K562 (cell line): ENCODE measurements around the gene EN2. TPM values are rescaled to one million over a fixed set of nuclear protein-coding genes. Genes with fewer than 3 reads are reported as not detected.

Source experiments
- CBX2 ChIP-seq: fragments of 200-600 bp; sonication (generic); IDR thresholded peaks from one replicate; pipeline ENCODE4 v1.6.1; 2012; ENCODE audit warnings: mild to moderate bottlenecking, low read length, inconsistent platforms; ENCODE audit not compliant: insufficient read depth, poor library complexity, severe bottlenecking
- CBX8 ChIP-seq: fragments of 200-600 bp; sonication (generic); IDR thresholded peaks from 2 replicates; pipeline ENCODE4 v1.6.1; 2012; ENCODE audit warnings: borderline replicate concordance, mixed run types, low read depth, mild to moderate bottlenecking, moderate library complexity, mixed read lengths, low read length, control low read depth, inconsistent platforms; ENCODE audit not compliant: poor library complexity, severe bottlenecking; ENCODE audit errors: extremely low read depth
- CHCHD3 ChIP-seq: fragments of 250-450 bp; sonication (Bioruptor Pico); IDR thresholded peaks from 2 replicates; pipeline ENCODE4 v2.1.2; 2022; ENCODE audit warnings: mild to moderate bottlenecking
- CHD2 ChIP-seq: IDR thresholded peaks from 2 replicates; pipeline ENCODE4 v1.6.1; 2011; ENCODE audit warnings: low read depth, low read length
- EGR1 ChIP-seq: fragments of 450-650 bp; conservative IDR thresholded peaks from 2 replicates; pipeline ENCODE4 v1.6.1; 2017; ENCODE audit warnings: mild to moderate bottlenecking
- EZH2 ChIP-seq: IDR thresholded peaks from 2 replicates; pipeline ENCODE4 v1.6.1; 2012; ENCODE audit warnings: low read depth, mild to moderate bottlenecking, inconsistent platforms, low read length, borderline replicate concordance
- NFYB ChIP-seq: IDR thresholded peaks from 2 replicates; pipeline ENCODE4 v1.6.1; 2011; ENCODE audit warnings: mild to moderate bottlenecking, moderate library complexity; ENCODE audit not compliant: insufficient read length; ENCODE audit errors: extremely low read depth
- RBM15 ChIP-seq: fragments of 200-400 bp; formaldehyde crosslinking; IDR thresholded peaks from 2 replicates; pipeline ENCODE4 v1.6.1; 2018; ENCODE audit warnings: mild to moderate bottlenecking, low read length, moderate library complexity; ENCODE audit not compliant: insufficient read depth
- SETDB1 ChIP-seq: IDR thresholded peaks from one replicate; pipeline ENCODE4 v1.6.1; 2012; ENCODE audit warnings: low read length, control low read depth, inconsistent platforms
- SMARCC2 ChIP-seq: fragments of 450-650 bp; IDR thresholded peaks from 2 replicates; pipeline ENCODE4 v1.6.1; 2017; ENCODE audit warnings: antibody characterized with exemption, moderate library complexity, mild to moderate bottlenecking, low read depth
- SOX6 ChIP-seq: fragments of 450-650 bp; IDR thresholded peaks from 2 replicates; pipeline ENCODE4 v1.6.1; 2014; ENCODE audit warnings: mild to moderate bottlenecking
- SRSF9 ChIP-seq: fragments of 200-400 bp; formaldehyde crosslinking; IDR thresholded peaks from 2 replicates; pipeline ENCODE4 v1.6.1; 2017; ENCODE audit warnings: low read depth, low read length, borderline replicate concordance
- ZNF274 ChIP-seq: IDR thresholded peaks from 2 replicates; pipeline ENCODE4 v1.6.1; 2011; ENCODE audit warnings: low read depth, mild to moderate bottlenecking, low read length, moderate library complexity, borderline replicate concordance
- ZNF75A ChIP-seq: fragments of 450-650 bp; formaldehyde crosslinking; IDR thresholded peaks from 2 replicates; pipeline ENCODE4 v1.4.0; 2020; ENCODE audit warnings: mild to moderate bottlenecking
- polyA plus RNA-seq, 8 experiments: library from polyadenylated mRNA; depleted of rRNA in 4 of 8; stranded (reverse) in 5 of 8; unstranded in 3 of 8; fragments of >200 nt; fragmentation: Nextera tagmentation in 2 of 8; fragmentation: Illumina TruSeq in 1 of 8; extraction: Ambion mirVana in 2 of 8; extraction: Trizol in 1 of 8; gene quantifications; 2 replicates each; pipeline versions ENCODE4 v1.2.1 to v1.2.3, GENCODE V29; 2011 to 2014; ENCODE audit warnings: inconsistent platforms in 1 of 8, missing spikeins in 1 of 8
- total RNA-seq, 7 experiments: library from RNA; depleted of rRNA in 6 of 7; stranded (reverse); fragments of >200 nt in 6 of 7; fragmentation: Illumina TruSeq in 2 of 7; extraction: Trizol in 2 of 7; gene quantifications; 2 replicates each; pipeline versions ENCODE4 v1.2.1 to v1.2.3, GENCODE V29; 2011 to 2021; ENCODE audit warnings: low replicate concordance in 1 of 7
- TF ChIP-seq, protein P1 (sequence below): fragments of 250-450 bp; sonication (Bioruptor Pico); IDR thresholded peaks from 2 replicates; pipeline ENCODE4 v1.8.0; 2022; ENCODE audit warnings: moderate library complexity, mild to moderate bottlenecking, inconsistent platforms
- TF ChIP-seq, protein P2 (sequence below): fragments of 250-450 bp; sonication (Bioruptor Pico); IDR thresholded peaks from 2 replicates; pipeline ENCODE4 v1.9.0; 2021; ENCODE audit warnings: mild to moderate bottlenecking
- TF ChIP-seq, protein P3 (sequence below): fragments of 450-650 bp; IDR thresholded peaks from 2 replicates; pipeline ENCODE4 v1.6.1; 2014; ENCODE audit warnings: low read depth, mild to moderate bottlenecking, moderate library complexity, borderline replicate concordance
- TF ChIP-seq, protein P4 (sequence below): fragments of 250-450 bp; sonication (Bioruptor Pico); IDR thresholded peaks from 2 replicates; pipeline ENCODE4 v1.5.0; 2020; ENCODE audit warnings: mild to moderate bottlenecking, borderline replicate concordance

The EN2 gene
- total and polyA plus RNA-seq, 9 of the 15 experiments (the other 6 are each of a cell fraction or from before 2014, with no cell fraction given), result 0.04 TPM; not detected in 7

DNA sequence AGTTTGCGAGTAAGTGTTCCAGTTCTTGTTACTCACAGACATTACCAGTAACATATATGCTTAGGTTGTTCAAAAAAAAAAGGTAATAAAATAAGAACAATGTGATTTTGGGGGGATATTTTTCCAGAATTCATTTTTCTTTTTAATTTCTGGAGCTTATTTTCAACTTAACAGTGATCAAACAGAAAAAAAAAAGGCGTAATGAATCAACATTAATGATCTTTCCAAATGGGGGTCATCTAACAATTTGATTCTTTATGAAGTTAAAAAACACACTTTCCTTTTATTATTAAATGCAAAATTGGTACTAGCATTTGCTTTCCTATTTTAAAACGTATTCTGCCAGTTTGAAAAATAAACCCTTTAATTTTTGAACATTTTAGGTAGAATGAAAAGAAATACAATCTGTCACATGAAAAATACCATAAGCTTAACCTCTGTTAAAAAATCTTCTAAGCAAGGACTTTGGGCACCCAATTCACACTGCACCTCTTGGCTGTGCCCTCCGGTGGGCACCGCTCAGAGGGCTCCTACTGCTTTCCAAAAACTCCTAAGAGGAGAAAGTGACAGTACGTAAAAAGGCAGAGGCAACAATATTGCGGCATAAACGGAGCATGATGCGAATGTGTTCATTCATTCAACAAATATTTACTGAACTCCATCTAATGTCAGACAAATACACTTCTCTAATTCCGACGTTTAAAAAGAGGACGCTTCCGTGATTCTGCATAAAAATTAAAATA is 55.8 kb downstream of the EN2 start (continued):
- TF ChIP-seq, protein P1, sequence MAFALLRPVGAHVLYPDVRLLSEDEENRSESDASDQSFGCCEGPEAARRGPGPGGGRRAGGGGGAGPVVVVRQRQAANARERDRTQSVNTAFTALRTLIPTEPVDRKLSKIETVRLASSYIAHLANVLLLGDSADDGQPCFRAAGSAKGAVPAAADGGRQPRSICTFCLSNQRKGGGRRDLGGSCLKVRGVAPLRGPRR, result no peak
- TF ChIP-seq CBX8, result peak; percentile 74
- no peak for TF ChIP-seq SOX6
- no peak for TF ChIP-seq SRSF9
- TF ChIP-seq RBM15, result no peak
- TF ChIP-seq CBX2, result peak; percentile 22
- no peak for TF ChIP-seq SMARCC2
- no peak for TF ChIP-seq ZNF75A (CRISPR knock-in tag)
- no peak for TF ChIP-seq NFYB
- TF ChIP-seq, protein P2, sequence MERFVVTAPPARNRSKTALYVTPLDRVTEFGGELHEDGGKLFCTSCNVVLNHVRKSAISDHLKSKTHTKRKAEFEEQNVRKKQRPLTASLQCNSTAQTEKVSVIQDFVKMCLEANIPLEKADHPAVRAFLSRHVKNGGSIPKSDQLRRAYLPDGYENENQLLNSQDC (CRISPR knock-in tag), result no peak
- TF ChIP-seq, protein P3, sequence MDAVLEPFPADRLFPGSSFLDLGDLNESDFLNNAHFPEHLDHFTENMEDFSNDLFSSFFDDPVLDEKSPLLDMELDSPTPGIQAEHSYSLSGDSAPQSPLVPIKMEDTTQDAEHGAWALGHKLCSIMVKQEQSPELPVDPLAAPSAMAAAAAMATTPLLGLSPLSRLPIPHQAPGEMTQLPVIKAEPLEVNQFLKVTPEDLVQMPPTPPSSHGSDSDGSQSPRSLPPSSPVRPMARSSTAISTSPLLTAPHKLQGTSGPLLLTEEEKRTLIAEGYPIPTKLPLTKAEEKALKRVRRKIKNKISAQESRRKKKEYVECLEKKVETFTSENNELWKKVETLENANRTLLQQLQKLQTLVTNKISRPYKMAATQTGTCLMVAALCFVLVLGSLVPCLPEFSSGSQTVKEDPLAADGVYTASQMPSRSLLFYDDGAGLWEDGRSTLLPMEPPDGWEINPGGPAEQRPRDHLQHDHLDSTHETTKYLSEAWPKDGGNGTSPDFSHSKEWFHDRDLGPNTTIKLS, result no peak
- TF ChIP-seq ZNF274, result no peak
- 0 out of 2 replicates have a peak, but pooled peaks have one; percentile 51 for TF ChIP-seq EZH2
- TF ChIP-seq CHD2, result no peak
- TF ChIP-seq, protein P4, sequence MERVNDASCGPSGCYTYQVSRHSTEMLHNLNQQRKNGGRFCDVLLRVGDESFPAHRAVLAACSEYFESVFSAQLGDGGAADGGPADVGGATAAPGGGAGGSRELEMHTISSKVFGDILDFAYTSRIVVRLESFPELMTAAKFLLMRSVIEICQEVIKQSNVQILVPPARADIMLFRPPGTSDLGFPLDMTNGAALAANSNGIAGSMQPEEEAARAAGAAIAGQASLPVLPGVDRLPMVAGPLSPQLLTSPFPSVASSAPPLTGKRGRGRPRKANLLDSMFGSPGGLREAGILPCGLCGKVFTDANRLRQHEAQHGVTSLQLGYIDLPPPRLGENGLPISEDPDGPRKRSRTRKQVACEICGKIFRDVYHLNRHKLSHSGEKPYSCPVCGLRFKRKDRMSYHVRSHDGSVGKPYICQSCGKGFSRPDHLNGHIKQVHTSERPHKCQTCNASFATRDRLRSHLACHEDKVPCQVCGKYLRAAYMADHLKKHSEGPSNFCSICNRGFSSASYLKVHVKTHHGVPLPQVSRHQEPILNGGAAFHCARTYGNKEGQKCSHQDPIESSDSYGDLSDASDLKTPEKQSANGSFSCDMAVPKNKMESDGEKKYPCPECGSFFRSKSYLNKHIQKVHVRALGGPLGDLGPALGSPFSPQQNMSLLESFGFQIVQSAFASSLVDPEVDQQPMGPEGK, result no peak
- TF ChIP-seq CHCHD3 (CRISPR knock-in tag), result no peak
- TF ChIP-seq EGR1, result no peak
- no peak for TF ChIP-seq SETDB1
